SK-N-SH (cell line): ENCODE data around the gene RGS14. TPM values are rescaled to one million over a fixed set of nuclear protein-coding genes. Genes with fewer than 3 reads are reported as not detected.
A peak's percentile ranks its signal among the peaks of the same experiment; 100 is the strongest.

Experiments used
- CTCF ChIA-PET: fragments of 300-600, 350-600 bp; formaldehyde crosslinking; extraction: SDS; loops from one replicate; lab custom pipeline; 2021; lab: Yijun Ruan, JAX
- POLR2A ChIA-PET: fragments of 350-600 bp; sonication (Branson Sonifier 250); formaldehyde crosslinking; extraction: SDS; loops from one replicate; lab custom pipeline; 2020; ENCODE audit warnings: antibody characterized with exemption, inconsistent platforms; lab: Yijun Ruan, JAX
- DNase-seq: peaks from one replicate; pipeline ENCODE4 v3.0.0; 2012
- H2AFZ ChIP-seq: fragments of 200-600 bp; sonication (generic); 2 replicates; pipeline ENCODE4 v1.8.1; 2016; ENCODE audit warnings: antibody characterized with exemption, mild to moderate bottlenecking, low read depth
- H3F3A ChIP-seq: fragments of 200-600 bp; sonication (generic); replicated peaks from 2 replicates; pipeline ENCODE3; 2016; ENCODE audit warnings: antibody characterized with exemption, mild to moderate bottlenecking; ENCODE audit not compliant: insufficient read depth
- H3K27ac ChIP-seq, 2 experiments: fragments of 200-500 bp in 1 of 2; fragments of 200-600 bp in 1 of 2; sonication (Bioruptor generic) in 1 of 2; sonication (generic), shearing (Covaris generic) in 1 of 2; 2 replicates each; pipeline versions ENCODE4 v1.5.1 to v1.6.1; 2014 to 2016; ENCODE audit warnings: low read depth in 2 of 2, inconsistent platforms in 1 of 2, low read length in 1 of 2, mild to moderate bottlenecking in 1 of 2, mixed read lengths in 1 of 2
- H3K27me3 ChIP-seq: fragments of 200-600 bp; sonication (generic), shearing (Covaris generic); 2 replicates; pipeline ENCODE4 v1.6.1; 2016; ENCODE audit warnings: mixed run types; ENCODE audit not compliant: insufficient read depth
- H3K36me3 ChIP-seq, 2 experiments: fragments of 200-500 bp in 1 of 2; fragments of 200-600 bp in 1 of 2; sonication (Bioruptor generic) in 1 of 2; sonication (generic) in 1 of 2; replicated peaks in 1 of 2; 2 replicates each; pipeline versions ENCODE3 to v1.5.1; 2014 to 2016; ENCODE audit warnings: low read length in 1 of 2, mild to moderate bottlenecking in 1 of 2; ENCODE audit not compliant: insufficient read depth in 2 of 2, control insufficient read depth in 1 of 2
- H3K4me1 ChIP-seq, 2 experiments: fragments of 200-500 bp in 1 of 2; fragments of 200-600 bp in 1 of 2; sonication (Bioruptor generic) in 1 of 2; sonication (generic), shearing (Covaris generic) in 1 of 2; 2 replicates each; pipeline versions ENCODE4 v1.5.1 to v1.6.1; 2014 to 2016; ENCODE audit warnings: low read depth in 1 of 2, low read length in 1 of 2, mixed run types in 1 of 2; ENCODE audit not compliant: insufficient read depth in 2 of 2, control insufficient read depth in 1 of 2
- H3K4me2 ChIP-seq: fragments of 200-600 bp; sonication (generic), shearing (Covaris generic); 2 replicates; pipeline ENCODE4 v1.6.1; 2017; ENCODE audit warnings: mixed run types
- H3K4me3 ChIP-seq, 2 experiments: fragments of 200-500 bp in 1 of 2; fragments of 200-600 bp in 1 of 2; sonication (Bioruptor generic) in 1 of 2; sonication (generic), shearing (Covaris generic) in 1 of 2; 2 replicates each; pipeline versions ENCODE4 v1.5.1 to v1.8.1; 2014 to 2016; ENCODE audit warnings: low read depth in 2 of 2, inconsistent platforms in 1 of 2, low read length in 1 of 2, mild to moderate bottlenecking in 1 of 2, mixed read lengths in 1 of 2, moderate library complexity in 1 of 2
- H3K79me2 ChIP-seq: fragments of 200-600 bp; sonication (generic); 2 replicates; pipeline ENCODE4 v1.8.1; 2017; ENCODE audit warnings: mild to moderate bottlenecking; ENCODE audit not compliant: insufficient read depth
- H3K9ac ChIP-seq: fragments of 200-600 bp; sonication (generic); 2 replicates; pipeline ENCODE4 v1.6.1; 2017; ENCODE audit warnings: mixed run types
- H3K9me2 ChIP-seq: fragments of 200-600 bp; sonication (generic); 2 replicates; pipeline ENCODE4 v1.6.1; 2017; ENCODE audit warnings: mixed run types
- H3K9me3 ChIP-seq: fragments of 200-600 bp; sonication (generic); 2 replicates; pipeline ENCODE4 v1.6.1; 2017; ENCODE audit warnings: mixed run types, mild to moderate bottlenecking, moderate library complexity
- H4K20me1 ChIP-seq: fragments of 200-600 bp; sonication (generic); 2 replicates; pipeline ENCODE4 v1.6.1; 2017; ENCODE audit warnings: mild to moderate bottlenecking, mixed run types; ENCODE audit not compliant: insufficient read depth
- CHD2 ChIP-seq: fragments of 150-350 bp; IDR thresholded peaks from 2 replicates; pipeline ENCODE4 v1.6.1; 2018; ENCODE audit warnings: low read length; ENCODE audit not compliant: partially characterized antibody
- EP300 ChIP-seq, 2 experiments: IDR thresholded peaks; 2 replicates each; pipeline versions ENCODE4 v1.4.0 to v1.6.1; 2012; ENCODE audit warnings: borderline replicate concordance in 1 of 2, low read depth in 1 of 2, low read length in 1 of 2
- FOXM1 ChIP-seq: IDR thresholded peaks from 2 replicates; pipeline ENCODE4 v1.4.0; 2012; ENCODE audit warnings: low read depth, mild to moderate bottlenecking
- MEF2A ChIP-seq: IDR thresholded peaks from 2 replicates; pipeline ENCODE4 v1.4.0; 2012; ENCODE audit warnings: low read depth, borderline replicate concordance
- MXI1 ChIP-seq: IDR thresholded peaks from 2 replicates; pipeline ENCODE4 v1.6.1; 2012; ENCODE audit warnings: mild to moderate bottlenecking, low read depth, low read length, improper control_type of control experiment
- NRF1 ChIP-seq: IDR thresholded peaks from 2 replicates; pipeline ENCODE4 v1.6.1; 2012; ENCODE audit warnings: low read depth, mild to moderate bottlenecking, low read length
- POLR2AphosphoS5 ChIP-seq: IDR thresholded peaks from 2 replicates; pipeline ENCODE4 v1.6.1; 2012; ENCODE audit warnings: low read depth, low read length
- RAD21 ChIP-seq: IDR thresholded peaks from 2 replicates; pipeline ENCODE4 v1.6.1; 2012; ENCODE audit warnings: mild to moderate bottlenecking, low read length
- RCOR1 ChIP-seq: fragments of 150-350 bp; IDR thresholded peaks from 2 replicates; pipeline ENCODE4 v1.6.1; 2017; ENCODE audit warnings: antibody characterized with exemption, low read length
- SIN3A ChIP-seq: IDR thresholded peaks from 2 replicates; pipeline ENCODE4 v1.6.1; 2012; ENCODE audit warnings: low read depth, mild to moderate bottlenecking, low read length, moderate library complexity, borderline replicate concordance
- USF1 ChIP-seq: IDR thresholded peaks from 2 replicates; pipeline ENCODE4 v1.4.0; 2012; ENCODE audit warnings: low read depth, borderline replicate concordance
- ZBTB33 ChIP-seq: IDR thresholded peaks from 2 replicates; pipeline ENCODE4 v1.4.0; 2012; ENCODE audit warnings: low read depth, borderline replicate concordance
- WGBS: methylation state at CpG from one replicate; pipeline ENCODE4 v1.1.6; 2017; ENCODE audit warnings: low lambda C conversion rate; 5-methylcytosine and 5-hydroxymethylcytosine counted together
- polyA plus RNA-seq, 3 experiments: library from polyadenylated mRNA; depleted of rRNA; stranded (reverse); fragments of >200 nt; gene quantifications; 2 replicates each; pipeline ENCODE4 v1.2.3, GENCODE V29; 2012
- TF ChIP-seq, protein P1 (sequence below): IDR thresholded peaks from 2 replicates; pipeline ENCODE4 v1.4.0; 2012; ENCODE audit warnings: low read depth
- TF ChIP-seq, protein P2 (sequence below): fragments of 150-350 bp; IDR thresholded peaks from 2 replicates; pipeline ENCODE4 v1.6.1; 2016; ENCODE audit warnings: mild to moderate bottlenecking, low read depth, low read length
- TF ChIP-seq, protein P3 (sequence below): IDR thresholded peaks from 2 replicates; pipeline ENCODE4; 2012

Gene RGS14
- polyA plus RNA-seq, 1 of the 3 experiments (the other 2 are of a cell fraction) = 26.5 TPM

GRCh38 chr5:177311723-177312648 lies 45.7 kb upstream of the RGS14 start, which contains the start of gene MXD3:
MXD3 (minus strand) TSS chr5:177311898; CDS start chr5:177311830, 68 bp downstream.
- TF ChIP-seq ZBTB33 (no peak), SIN3A (peak; percentile 66; the same call in 1 of the 2 replicates), CHD2 (peak; percentile 42), MEF2A (no peak), POLR2AphosphoS5 (peak; percentile 69), FOXM1 (peak; percentile 99), MXI1 (peak; percentile 100), USF1 (peak; percentile 65), RCOR1 (no peak), EP300 (IDR thresholded peaks at IDR 0.05; ENCODE audit: borderline replicate concordance in 1 of 2, low read depth in 1 of 2, low read length in 1 of 2) (0 out of 4 replicates have a peak, but pooled peaks of 1 of the 2 experiments have one; percentile 39), RAD21 (no peak), NRF1 (peak; percentile 75)
- TF ChIP-seq, protein P1, sequence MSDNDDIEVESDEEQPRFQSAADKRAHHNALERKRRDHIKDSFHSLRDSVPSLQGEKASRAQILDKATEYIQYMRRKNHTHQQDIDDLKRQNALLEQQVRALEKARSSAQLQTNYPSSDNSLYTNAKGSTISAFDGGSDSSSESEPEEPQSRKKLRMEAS = peak; percentile 97
- TF ChIP-seq, protein P2, sequence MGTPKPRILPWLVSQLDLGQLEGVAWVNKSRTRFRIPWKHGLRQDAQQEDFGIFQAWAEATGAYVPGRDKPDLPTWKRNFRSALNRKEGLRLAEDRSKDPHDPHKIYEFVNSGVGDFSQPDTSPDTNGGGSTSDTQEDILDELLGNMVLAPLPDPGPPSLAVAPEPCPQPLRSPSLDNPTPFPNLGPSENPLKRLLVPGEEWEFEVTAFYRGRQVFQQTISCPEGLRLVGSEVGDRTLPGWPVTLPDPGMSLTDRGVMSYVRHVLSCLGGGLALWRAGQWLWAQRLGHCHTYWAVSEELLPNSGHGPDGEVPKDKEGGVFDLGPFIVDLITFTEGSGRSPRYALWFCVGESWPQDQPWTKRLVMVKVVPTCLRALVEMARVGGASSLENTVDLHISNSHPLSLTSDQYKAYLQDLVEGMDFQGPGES = peak; percentile 52; the same call in 1 of the 2 replicates
- TF ChIP-seq, protein P3, sequence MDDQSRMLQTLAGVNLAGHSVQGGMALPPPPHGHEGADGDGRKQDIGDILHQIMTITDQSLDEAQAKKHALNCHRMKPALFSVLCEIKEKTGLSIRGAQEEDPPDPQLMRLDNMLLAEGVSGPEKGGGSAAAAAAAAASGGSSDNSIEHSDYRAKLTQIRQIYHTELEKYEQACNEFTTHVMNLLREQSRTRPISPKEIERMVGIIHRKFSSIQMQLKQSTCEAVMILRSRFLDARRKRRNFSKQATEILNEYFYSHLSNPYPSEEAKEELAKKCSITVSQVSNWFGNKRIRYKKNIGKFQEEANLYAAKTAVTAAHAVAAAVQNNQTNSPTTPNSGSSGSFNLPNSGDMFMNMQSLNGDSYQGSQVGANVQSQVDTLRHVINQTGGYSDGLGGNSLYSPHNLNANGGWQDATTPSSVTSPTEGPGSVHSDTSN = 0 out of 2 replicates have a peak, but pooled peaks have one; percentile 11
- Histone ChIP-seq H4K20me1 (peaks cover 18% of the 10 kb centered on the region), H3K4me2 (peak within 1 kb of the TSS; percentile 100), H3K4me3 (peak within 1 kb of the TSS; percentile 59 to 84), H2AFZ (peak within 1 kb of the TSS; percentile 91; the same call in 1 of the 2 replicates), H3K4me1 (peaks cover 4 to 25% of the 10 kb centered on the region in 2 experiments; a peak in 1 of 4 replicates), H3K36me3 (peaks cover under 1 to 6% of the 10 kb centered on the region in 2 experiments), H3K9me2 (no peaks in the 10 kb centered on the region), H3K79me2 (peaks cover 45% of the 10 kb centered on the region), H3K9me3 (no peaks in the 10 kb centered on the region), H3K27me3 (no peaks in the 10 kb centered on the region), H3K27ac (peak within 1 kb of the TSS; percentile 73 to 88), H3F3A (peaks cover 12% of the 10 kb centered on the region), H3K9ac (peak within 1 kb of the TSS; percentile 85)
- DNase-seq = peak; percentile 97
- POLR2A ChIA-PET = interaction anchor here (0.6 to 1.3 kb wide), 2 partner anchors 190 to 197 kb away, joined by 3 read pairs; no protein-coding TSS in a partner anchor
- 0% methylated on average over 20 of the region's 78 CpGs for WGBS
- CTCF ChIA-PET = interaction anchor here (0.6 to 3.6 kb wide), 8 partner anchors 13 to 334 kb away, joined by 3 to 25 read pairs (median 4); no protein-coding TSS in a partner anchor
